Lung (tissue), 12 donors: ENCODE results near the gene KRT86. TPM values are rescaled to one million over a fixed set of nuclear protein-coding genes. Genes with fewer than 3 reads are reported as not detected.

Experiments used
- ATAC-seq: fragments of 200-7000 bp; cut with Tn5 transposase; one replicate; pipeline ENCODE4 v1.9.1; 2020; ENCODE audit warnings: moderate number of reproducible peaks; ENCODE audit not compliant: insufficient read depth, low FRiP score
- DNase-seq, 3 donors: peaks; one replicate each; pipeline ENCODE4 v3.0.0-alpha.2; 2013 to 2017
- H3K27ac ChIP-seq, 2 donors: one replicate each; pipeline ENCODE4 v1.5.1; 2013; ENCODE audit warnings: mild to moderate bottlenecking in 2 of 2, moderate library complexity in 2 of 2, control low read depth in 1 of 2, inconsistent platforms in 1 of 2, low read depth in 1 of 2, low read length in 1 of 2
- H3K27me3 ChIP-seq, 3 donors: one replicate each; pipeline ENCODE4 v1.5.1; 2013; ENCODE audit warnings: low read length in 2 of 3; ENCODE audit not compliant: control insufficient read depth in 3 of 3, insufficient read depth in 3 of 3
- H3K36me3 ChIP-seq, 4 donors: one replicate each; pipeline ENCODE4 v1.5.1; 2013; ENCODE audit warnings: low read length in 4 of 4, mild to moderate bottlenecking in 1 of 4, moderate library complexity in 1 of 4; ENCODE audit not compliant: control insufficient read depth in 4 of 4, insufficient read depth in 4 of 4
- H3K4me1 ChIP-seq, 5 donors: one replicate each; pipeline ENCODE4 v1.5.1; 2013; ENCODE audit warnings: low read length in 5 of 5, mild to moderate bottlenecking in 2 of 5, moderate library complexity in 1 of 5; ENCODE audit not compliant: control insufficient read depth in 5 of 5, insufficient read depth in 5 of 5
- H3K4me3 ChIP-seq: one replicate; pipeline ENCODE4 v1.5.1; 2013; ENCODE audit warnings: mild to moderate bottlenecking, control low read depth, moderate library complexity
- H3K9ac ChIP-seq, 2 donors: one replicate each; pipeline ENCODE4 v1.5.1; 2013; ENCODE audit warnings: low read length in 2 of 2, control low read depth in 1 of 2; ENCODE audit not compliant: insufficient read depth in 1 of 2
- H3K9me3 ChIP-seq, 4 donors: one replicate each; pipeline ENCODE4 v1.5.1; 2013; ENCODE audit warnings: low read length in 3 of 4, mild to moderate bottlenecking in 1 of 4, moderate library complexity in 1 of 4; ENCODE audit not compliant: control insufficient read depth in 4 of 4, insufficient read depth in 3 of 4
- CTCF ChIP-seq: IDR thresholded peaks from 2 replicates; pipeline ENCODE4 v1.5.1; 2012; ENCODE audit warnings: mild to moderate bottlenecking; ENCODE audit errors: control extremely low read depth, extremely low read depth
- WGBS, 2 donors: extraction: QIAGEN DNeasy Blood & Tissue Kit; methylation state at CpG; one replicate each; pipeline ENCODE4 v1.1.7; 2013; 5-methylcytosine and 5-hydroxymethylcytosine counted together
- polyA plus RNA-seq, 2 donors: library from polyadenylated mRNA; stranded (reverse); fragments of 200-250 nt; gene quantifications; one replicate each; pipeline ENCODE4 v1.2.1, GENCODE V29; 2013
- total RNA-seq, 2 donors: library from RNA; depleted of rRNA in 1 of 2; stranded (reverse); fragments of >200 nt in 1 of 2; gene quantifications; one replicate each; pipeline ENCODE4 v1.2.1, GENCODE V29; 2014 to 2021
- donor health status: control.
- donor health status: control.
- donor health status: Bipolar disorder and iron deficiency.
- donor health status: healthy.
- donor health status: DM: yes; HTN: yes; CAD: no.

KRT86 gene
- total and polyA plus RNA-seq, 4 donors: 0.11 to 1.1 (median 0.31) TPM; not detected in 1

- H3K27me3 ChIP-seq: peaks cover 0 to 28% (median 18%) of the 10 kb centered on the region in 3 donors
- WGBS, 2 donors: 79 to 89% methylated on average over 3 of the region's 3 CpGs
- peak overlapping the region in 1 of 2 donors; percentile 54 for H3K27ac ChIP-seq
- ATAC-seq: no peak
- TF ChIP-seq CTCF: no peak
- no peaks in the 10 kb centered on the region for H3K9me3 ChIP-seq
- peaks cover 0 to 26% (median 7%) of the 10 kb centered on the region in 5 donors for H3K4me1 ChIP-seq
- H3K36me3 ChIP-seq: peaks cover 0 to 1% (median 0%) of the 10 kb centered on the region in 4 donors
- DNase-seq: no peak
- H3K4me3 ChIP-seq: no peak overlapping the region
- H3K9ac ChIP-seq: no peak overlapping the region
Measured at GRCh38 chr12:52236386-52237050, 37.9 kb upstream of the KRT86 start.

GRCh38 chr12:52238207-52238840 lies 36.1 kb upstream of the KRT86 start:
- peaks cover 0 to 26% (median 0%) of the 10 kb centered on the region in 5 donors for H3K4me1 ChIP-seq
- DNase-seq (no peak), ATAC-seq (no peak)
- H3K27me3 ChIP-seq: peaks cover 0 to 15% (median 6%) of the 10 kb centered on the region in 3 donors
- H3K9ac ChIP-seq: no peak overlapping the region
- no peaks in the 10 kb centered on the region for H3K9me3 ChIP-seq
- H3K36me3 ChIP-seq: peaks cover 0 to 2% (median 0%) of the 10 kb centered on the region in 4 donors
- 75 to 77% methylated on average over 4 of the region's 4 CpGs for WGBS, 2 donors
- TF ChIP-seq CTCF: no peak
- H3K27ac ChIP-seq: peak overlapping the region in 1 of 2 donors; percentile 5
- no peak overlapping the region for H3K4me3 ChIP-seq

GRCh38 chr12:52238916-52239646 lies 35.4 kb upstream of the KRT86 start:
- H3K4me3 ChIP-seq: no peak overlapping the region
- WGBS, 2 donors: 75 to 81% methylated on average over 7 of the region's 7 CpGs
- DNase-seq: no peak

More at GRCh38 chr12:52238916-52239646, 35.4 kb upstream of the KRT86 start:
- no peak for TF ChIP-seq CTCF
- H3K27ac ChIP-seq: peak overlapping the region in 1 of 2 donors; percentile 5
- no peak for ATAC-seq
- peaks cover 0 to 26% (median 0%) of the 10 kb centered on the region in 5 donors for H3K4me1 ChIP-seq
- peaks cover 0 to 2% (median 0%) of the 10 kb centered on the region in 4 donors for H3K36me3 ChIP-seq
- peaks cover 0 to 12% (median 4%) of the 10 kb centered on the region in 3 donors for H3K27me3 ChIP-seq
- H3K9ac ChIP-seq: no peak overlapping the region
- H3K9me3 ChIP-seq: no peaks in the 10 kb centered on the region
